Right cardiac atrium (tissue), 5 donors: ENCODE data around the gene CEP135. TPM values are rescaled to one million over a fixed set of nuclear protein-coding genes. Genes with fewer than 3 reads are reported as not detected.

Source experiments
- ATAC-seq, 2 donors: fragments of 200-7000 bp; cut with Tn5 transposase; one replicate each; pipeline versions ENCODE4 v1.8.0 to v1.9.1; 2020; ENCODE audit warnings: moderate library complexity in 2 of 2, mild to moderate bottlenecking in 1 of 2
- DNase-seq, 3 donors: peaks; one replicate each; pipeline ENCODE4 v3.0.0-alpha.2; 2020
- H3K27ac ChIP-seq: one replicate; pipeline ENCODE4 v1.5.1; 2013; ENCODE audit warnings: mild to moderate bottlenecking, low read length, control low read depth, moderate library complexity
- H3K27me3 ChIP-seq: one replicate; pipeline ENCODE4 v1.6.1; 2013; ENCODE audit not compliant: control insufficient read depth, insufficient read depth
- H3K4me1 ChIP-seq: one replicate; pipeline ENCODE4 v1.6.1; 2013; ENCODE audit warnings: low read length; ENCODE audit not compliant: control insufficient read depth, insufficient read depth
- H3K4me3 ChIP-seq: one replicate; pipeline ENCODE4 v1.5.1; 2013; ENCODE audit warnings: low read length, control low read depth
- H3K9me3 ChIP-seq: one replicate; pipeline ENCODE4 v1.6.1; 2013; ENCODE audit warnings: low read length; ENCODE audit not compliant: control insufficient read depth
- WGBS: extraction: QIAGEN DNeasy Blood & Tissue Kit; methylation state at CpG from one replicate; pipeline ENCODE4 v1.1.7; 2013; 5-methylcytosine and 5-hydroxymethylcytosine counted together
- intact Hi-C, 4 donors: fragments of 100-400 bp; cut with DNase I; formaldehyde crosslinking; loops; one replicate each; pipeline versions ENCODE4 v1.11.0 to v1.14.0; 2022 to 2023
- polyA plus RNA-seq: library from polyadenylated mRNA; stranded (reverse); fragments of 200-250 nt; gene quantifications from one replicate; pipeline ENCODE4 v1.2.3, GENCODE V29; 2013
- total RNA-seq, 4 donors: library from RNA; stranded (reverse); fragmentation: NEBNext Ultra II Directional; extraction: Animal tissue kit (Norgen Biotek cat#: 25700); gene quantifications; one replicate each; pipeline ENCODE4 v1.2.1, GENCODE V29; 2021
- donor health status: healthy with polysubstance abuse.
- donor health status: DM: no; HTN: yes; CAD: no.
- donor health status: DM: no; HTN: no; CAD: no.
- donor health status: DM: no; HTN: yes; CAD: no; lungs with severe emphysema.
- donor health status: DM: yes; HTN: yes; CAD: no.

The CEP135 gene
- total and polyA plus RNA-seq, 5 donors = 1.3 to 3.0 (median 2.5) TPM

DNA sequence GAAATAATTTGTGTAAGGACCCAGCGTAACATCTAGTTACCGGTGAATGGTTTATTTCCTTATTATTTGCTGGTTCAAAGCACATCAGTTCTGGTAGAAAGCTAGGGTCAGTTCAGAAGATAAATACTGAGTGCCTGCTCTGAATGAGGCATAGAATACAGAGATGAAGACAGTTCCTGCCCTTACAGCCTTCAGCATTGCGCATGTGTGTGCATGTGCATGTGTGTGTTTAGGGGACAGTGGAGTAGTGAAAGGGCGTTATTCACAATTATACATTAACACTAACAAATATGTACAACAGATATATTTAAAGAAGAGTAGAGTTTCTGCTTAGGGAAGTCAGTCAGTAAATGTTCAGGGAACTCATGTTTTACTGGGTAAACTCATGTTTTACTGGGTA, 29.1 kb downstream of the CEP135 start:
- ATAC-seq (no peak), DNase-seq (no peak)
- WGBS = 98% methylated on average over 4 of the region's 4 CpGs
- no peak overlapping the region for H3K4me3 ChIP-seq
- intact Hi-C loops = no loop called here
- H3K4me1 ChIP-seq = no peaks in the 10 kb centered on the region
- no peaks in the 10 kb centered on the region for H3K9me3 ChIP-seq
- no peak overlapping the region for H3K27ac ChIP-seq
- H3K27me3 ChIP-seq = no peaks in the 10 kb centered on the region

DNA sequence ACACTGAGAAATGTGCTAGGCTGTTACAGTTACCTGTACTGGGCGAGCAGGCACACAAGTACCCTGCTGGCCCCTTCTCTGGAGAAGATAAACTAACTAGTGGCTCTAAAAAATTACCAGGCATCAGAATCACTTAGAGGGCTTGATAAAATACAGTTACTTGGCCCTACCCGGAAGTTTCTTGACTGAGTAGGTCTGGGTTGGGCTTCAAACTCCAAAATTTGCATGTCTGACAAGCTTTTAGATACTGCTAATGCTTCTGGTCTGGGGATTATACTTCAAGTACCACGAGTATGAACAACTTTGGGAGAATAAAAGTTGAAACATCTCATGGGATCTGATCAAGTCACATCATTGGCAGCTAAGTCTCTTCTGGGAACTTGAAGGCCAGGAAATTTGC, 30.8 kb downstream of the CEP135 start:
- 84% methylated on average over 3 of the region's 3 CpGs for WGBS
- Histone ChIP-seq H3K27me3 (no peaks in the 10 kb centered on the region), H3K4me1 (no peaks in the 10 kb centered on the region), H3K27ac (no peak overlapping the region), H3K4me3 (no peak overlapping the region), H3K9me3 (no peaks in the 10 kb centered on the region)
- intact Hi-C loops = no loop called here
- ATAC-seq (no peak), DNase-seq (no peak)

DNA sequence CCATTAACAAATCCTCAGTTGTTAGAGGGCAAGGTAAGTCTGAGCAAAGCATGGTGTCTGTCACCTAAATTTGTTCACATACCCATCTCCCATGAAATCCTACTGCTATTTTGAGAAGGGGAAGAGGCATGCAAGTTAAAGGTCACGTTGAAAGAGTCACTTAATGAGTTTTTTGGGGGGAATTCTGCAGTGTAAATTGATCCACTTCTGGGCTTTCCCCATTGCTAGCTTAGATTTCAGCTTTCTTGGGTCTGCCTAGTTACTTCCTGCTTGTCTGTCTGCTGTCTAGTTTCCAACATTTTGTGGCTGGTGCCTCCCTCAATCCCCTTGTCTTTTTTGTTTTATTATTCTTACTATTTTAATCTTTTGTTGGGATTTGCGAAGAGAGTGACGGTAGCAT, 32.0 kb downstream of the CEP135 start:
- 85% methylated on average over 3 of the region's 3 CpGs for WGBS
- H3K27me3 ChIP-seq = no peaks in the 10 kb centered on the region
- intact Hi-C loops = no loop called here
- H3K27ac ChIP-seq = no peak overlapping the region
- ATAC-seq = no peak
- H3K4me1 ChIP-seq = no peaks in the 10 kb centered on the region
- H3K9me3 ChIP-seq = no peaks in the 10 kb centered on the region
- no peak overlapping the region for H3K4me3 ChIP-seq
- DNase-seq = no peak

DNA sequence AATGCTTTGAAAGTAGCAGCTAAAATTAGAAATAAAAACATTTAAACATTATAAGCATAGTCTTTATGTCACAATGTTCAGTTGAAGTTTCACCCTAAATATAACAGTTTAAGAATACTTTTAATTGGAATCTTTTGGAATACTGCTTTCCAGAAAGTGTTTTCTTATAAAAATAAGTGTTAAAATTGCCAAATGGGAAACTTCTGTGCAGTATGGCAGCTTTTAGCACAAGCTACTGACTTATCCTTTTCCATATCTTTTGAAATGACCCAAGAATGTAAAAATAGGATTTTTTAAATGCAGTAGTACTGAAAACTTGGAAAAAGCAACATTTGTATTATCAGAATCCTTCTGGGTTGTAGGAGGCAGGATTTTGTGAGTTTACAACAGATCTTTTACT, 34.2 kb downstream of the CEP135 start:
- no peaks in the 10 kb centered on the region for H3K4me1 ChIP-seq
- ATAC-seq = no peak
- H3K27ac ChIP-seq = no peak overlapping the region
- no peak overlapping the region for H3K4me3 ChIP-seq
- DNase-seq = no peak
- H3K27me3 ChIP-seq = no peaks in the 10 kb centered on the region
- intact Hi-C loops = no loop called here
- no peaks in the 10 kb centered on the region for H3K9me3 ChIP-seq

DNA sequence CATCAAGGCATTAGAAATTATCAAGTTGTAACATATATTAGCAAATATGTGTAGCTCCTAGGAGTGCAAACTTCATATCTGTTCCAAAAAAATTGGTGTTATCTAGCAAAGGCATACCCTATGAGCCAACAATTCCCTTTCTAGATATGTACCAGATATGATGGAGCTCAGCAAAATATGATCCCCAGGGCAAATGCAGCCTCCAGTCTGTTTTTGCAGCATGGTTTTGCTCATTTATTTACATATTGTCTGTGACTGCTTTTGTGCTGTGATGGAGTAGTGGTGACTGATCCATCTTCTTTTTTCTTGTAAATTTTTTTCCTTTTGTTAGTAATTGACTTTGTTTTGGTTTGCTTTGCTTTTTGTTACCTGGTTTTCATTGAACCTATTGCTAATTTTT, 41.0 kb downstream of the CEP135 start:
- ATAC-seq (no peak), DNase-seq (no peak)
- no peak overlapping the region for H3K4me3 ChIP-seq
- H3K4me1 ChIP-seq = no peaks in the 10 kb centered on the region
- no peaks in the 10 kb centered on the region for H3K9me3 ChIP-seq
- no peaks in the 10 kb centered on the region for H3K27me3 ChIP-seq
- intact Hi-C loops = no loop called here
- H3K27ac ChIP-seq = no peak overlapping the region

DNA sequence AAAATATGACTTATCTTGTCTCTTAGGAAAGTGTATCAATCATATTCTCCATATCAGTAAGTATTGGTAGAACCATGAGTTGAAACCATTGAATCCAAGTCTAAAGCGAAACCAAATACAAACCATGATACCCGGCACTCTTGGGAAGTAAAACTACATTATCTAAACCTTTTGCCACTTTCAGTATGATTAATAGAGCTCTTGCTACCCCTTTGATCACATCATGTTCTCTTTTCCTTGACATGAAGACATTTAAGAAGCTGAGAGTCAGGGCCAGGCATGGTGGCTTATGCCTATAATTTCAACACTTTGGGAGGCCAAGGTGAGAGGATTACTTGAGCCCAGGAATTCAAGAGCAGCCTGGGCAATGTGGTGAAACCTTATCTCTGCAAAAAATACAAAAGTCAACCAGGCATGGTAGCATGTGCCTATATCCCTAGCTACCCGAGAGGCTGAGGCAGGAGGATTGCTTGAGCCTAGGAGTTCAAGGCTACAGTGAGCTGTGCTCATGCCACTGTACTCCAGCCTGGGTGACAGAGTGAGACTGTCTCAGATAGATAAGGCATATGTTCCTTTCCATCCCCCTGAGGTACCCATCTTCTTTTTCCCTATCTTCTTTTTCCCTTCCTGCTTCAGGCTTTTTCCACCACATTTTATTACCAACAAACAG, 45.4 kb downstream of the CEP135 start:
- Histone ChIP-seq H3K27me3 (no peaks in the 10 kb centered on the region), H3K4me1 (no peaks in the 10 kb centered on the region), H3K27ac (no peak overlapping the region), H3K4me3 (no peak overlapping the region), H3K9me3 (no peaks in the 10 kb centered on the region)
- WGBS = 91% methylated on average over 3 of the region's 3 CpGs
- intact Hi-C loops = no loop called here
- no peak for ATAC-seq
- DNase-seq = no peak

DNA sequence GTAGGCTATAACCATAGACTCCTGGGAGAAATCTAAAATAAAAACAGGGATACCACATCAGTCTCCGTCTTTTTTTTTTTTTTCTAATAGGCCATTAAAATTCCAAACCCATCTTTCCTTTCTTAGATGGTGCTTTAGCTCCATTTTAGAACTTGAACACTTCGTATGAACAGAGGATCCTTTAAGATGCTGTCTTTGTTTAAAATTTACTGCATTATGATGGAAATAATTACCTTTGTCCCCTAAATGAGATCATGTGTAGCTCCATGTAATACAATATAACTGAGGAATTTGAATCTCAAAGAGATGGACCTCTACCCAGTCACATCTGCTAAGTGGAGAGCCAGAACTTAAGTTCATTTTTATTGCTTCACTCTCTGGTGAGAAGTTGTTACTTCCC, 47.9 kb downstream of the CEP135 start:
- no peak for DNase-seq
- intact Hi-C loops = no loop called here
- H3K27me3 ChIP-seq = no peaks in the 10 kb centered on the region
- no peaks in the 10 kb centered on the region for H3K4me1 ChIP-seq
- no peak overlapping the region for H3K4me3 ChIP-seq
- H3K27ac ChIP-seq = no peak overlapping the region
- ATAC-seq = no peak
- no peaks in the 10 kb centered on the region for H3K9me3 ChIP-seq
- 96% methylated on average over 2 of the region's 2 CpGs for WGBS

DNA sequence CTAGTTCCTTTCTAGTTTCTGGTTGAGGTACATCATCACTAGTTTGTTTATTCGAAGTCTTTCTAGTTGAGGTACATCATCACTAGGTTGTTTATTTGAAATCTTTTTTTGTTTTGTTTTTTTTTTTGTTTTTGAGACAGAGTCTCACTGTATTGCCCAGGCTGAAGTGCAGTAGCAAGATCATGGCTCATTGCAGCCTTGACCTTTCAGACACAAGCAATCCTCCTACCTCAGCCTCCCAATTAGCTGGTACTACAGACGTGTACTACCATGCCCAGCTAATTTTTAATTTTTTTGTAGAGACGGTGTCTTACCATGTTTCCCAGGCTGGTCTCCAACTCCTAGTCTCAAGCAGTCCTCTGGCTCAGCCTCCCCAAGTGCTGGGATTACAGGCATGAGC, 54.9 kb downstream of the CEP135 start:
- Histone ChIP-seq H3K27ac (no peak overlapping the region), H3K4me3 (no peak overlapping the region), H3K4me1 (no peaks in the 10 kb centered on the region), H3K9me3 (no peaks in the 10 kb centered on the region), H3K27me3 (no peaks in the 10 kb centered on the region)
- ATAC-seq (no peak), DNase-seq (no peak)
- 95% methylated on average over 3 of the region's 3 CpGs for WGBS
- intact Hi-C loops = no loop called here

DNA sequence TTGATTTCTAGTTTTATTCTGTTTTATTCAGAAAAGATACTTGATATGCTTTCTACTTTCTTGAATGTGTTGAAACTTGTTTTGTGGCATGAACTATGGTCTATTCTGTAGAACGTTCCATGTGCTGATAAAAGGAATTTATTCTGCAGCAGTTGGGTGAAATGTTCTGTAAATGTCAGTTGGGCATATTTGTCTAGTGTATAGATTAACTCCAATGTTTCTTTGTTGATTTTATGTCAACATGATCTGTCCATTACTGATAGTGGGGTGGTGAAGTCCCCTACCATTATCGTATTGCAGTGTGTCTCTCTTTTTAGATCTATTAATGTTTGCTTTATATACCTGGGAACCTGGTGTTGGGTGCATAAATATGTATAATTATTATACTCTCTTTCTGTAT, 55.5 kb downstream of the CEP135 start:
- WGBS = 91% methylated on average over 2 of the region's 2 CpGs
- intact Hi-C loops = no loop called here
- no peak overlapping the region for H3K4me3 ChIP-seq
- H3K27ac ChIP-seq = no peak overlapping the region
- DNase-seq (no peak), ATAC-seq (no peak)
- no peaks in the 10 kb centered on the region for H3K9me3 ChIP-seq
- no peaks in the 10 kb centered on the region for H3K4me1 ChIP-seq
- no peaks in the 10 kb centered on the region for H3K27me3 ChIP-seq

DNA sequence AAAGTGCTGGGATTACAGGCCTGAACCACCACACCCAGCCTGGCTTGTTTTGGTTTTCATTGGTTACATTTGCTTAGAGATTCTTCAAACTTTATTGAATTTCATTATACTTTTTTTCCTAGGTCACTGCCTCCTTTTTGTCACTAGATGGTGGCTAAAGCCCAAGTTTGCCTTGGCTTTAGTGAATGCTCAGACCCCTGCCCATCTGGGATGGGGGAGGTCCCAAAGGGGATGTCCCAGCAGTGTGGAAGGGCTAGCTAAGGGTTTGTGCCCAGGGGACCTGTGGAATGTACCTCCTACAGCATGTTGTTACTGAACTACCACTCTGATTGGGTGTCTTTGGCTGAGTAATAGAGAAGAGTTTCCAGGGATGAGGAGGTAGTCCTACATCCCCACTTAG, 58.4 kb downstream of the CEP135 start:
- no peak for ATAC-seq
- H3K4me3 ChIP-seq = no peak overlapping the region
- H3K4me1 ChIP-seq = no peaks in the 10 kb centered on the region
- H3K27me3 ChIP-seq = no peaks in the 10 kb centered on the region
- no peaks in the 10 kb centered on the region for H3K9me3 ChIP-seq
- H3K27ac ChIP-seq = no peak overlapping the region
- no peak for DNase-seq
- intact Hi-C loops = no loop called here

DNA sequence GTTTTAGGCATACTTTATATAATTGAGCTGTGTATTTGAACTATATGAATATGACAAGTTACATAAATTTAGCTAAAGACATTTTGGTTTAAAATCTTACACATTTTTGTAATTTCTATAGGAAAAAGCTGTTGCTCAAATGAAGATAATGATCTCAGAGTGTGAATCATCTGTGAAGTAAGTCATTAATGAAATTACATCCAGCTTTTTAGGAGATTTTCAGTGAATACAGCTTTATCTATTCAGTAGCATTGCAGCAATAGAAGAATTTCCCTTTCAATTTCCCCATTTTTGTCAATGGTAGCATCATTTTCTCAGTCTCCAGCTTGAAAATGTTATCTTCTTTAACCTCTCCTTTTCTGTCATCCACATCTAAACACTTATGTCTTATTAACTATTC, 59.5 kb downstream of the CEP135 start:
- intact Hi-C loops = no loop called here
- Histone ChIP-seq H3K4me3 (no peak overlapping the region), H3K4me1 (no peaks in the 10 kb centered on the region), H3K27ac (no peak overlapping the region), H3K9me3 (no peaks in the 10 kb centered on the region), H3K27me3 (no peaks in the 10 kb centered on the region)
- DNase-seq (no peak), ATAC-seq (no peak)

DNA sequence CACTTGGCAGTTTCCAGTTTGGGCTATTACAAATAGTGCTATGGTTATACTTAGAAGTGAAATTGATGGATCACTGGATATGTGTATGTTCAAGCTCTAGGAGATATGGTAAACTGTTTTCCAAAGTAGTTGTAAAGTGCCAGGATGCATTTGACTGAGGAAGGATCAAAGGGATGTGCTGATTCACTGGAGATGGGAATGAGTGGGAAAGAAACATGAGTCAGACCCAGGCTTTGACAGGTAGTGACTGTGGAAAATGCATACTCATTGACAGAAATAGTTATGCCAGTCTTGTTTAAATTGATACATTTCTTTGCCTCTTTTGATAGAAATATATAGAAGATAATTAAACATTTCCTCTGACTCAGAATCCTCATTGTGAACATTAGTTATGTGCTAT, 77.9 kb downstream of the CEP135 start:
- Histone ChIP-seq H3K4me1 (no peaks in the 10 kb centered on the region), H3K9me3 (no peaks in the 10 kb centered on the region), H3K4me3 (no peak overlapping the region), H3K27me3 (no peaks in the 10 kb centered on the region), H3K27ac (no peak overlapping the region)
- no peak for DNase-seq
- no peak for ATAC-seq
- intact Hi-C loops = no loop called here
